ENCODE measurements around the gene GFRA3.

The GFRA3 gene

GRCh38 chr5:138234651-138235050, 39.8 kb downstream of the GFRA3 start:
- Histone ChIP-seq H3K4me1 (peaks cover 11% of the 10 kb centered on the region), H4K20me1 (no peaks in the 10 kb centered on the region), H3K27ac (no peak overlapping the region), H3K27me3 (no peaks in the 10 kb centered on the region), H3K4me2 (no peak overlapping the region), H3K9me3 (no peaks in the 10 kb centered on the region), H3K9ac (no peak overlapping the region), H3K36me3 (no peaks in the 10 kb centered on the region), H3K4me3 (no peak overlapping the region)
- no peak for TF ChIP-seq Cebpa-rat (IDR thresholded peaks at IDR 0.05)

DNA sequence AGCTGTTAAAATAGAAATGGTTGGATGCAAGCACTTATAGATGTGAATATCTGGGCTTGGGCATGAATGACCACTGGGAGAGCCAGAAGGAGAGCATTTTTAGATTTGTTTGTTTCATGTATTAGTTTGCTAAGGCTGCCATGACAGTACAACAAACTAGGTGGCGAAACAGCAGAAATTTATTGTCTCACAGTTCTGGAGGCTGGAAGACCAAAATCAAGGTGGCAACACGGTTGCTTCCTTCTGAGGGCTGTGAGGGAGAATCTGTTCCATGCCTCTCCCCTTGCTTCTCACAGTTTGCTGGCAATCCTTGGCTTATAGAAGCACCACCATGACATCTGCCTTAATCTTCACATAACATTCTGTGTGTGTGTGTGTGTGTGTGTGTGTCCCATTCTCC, 41.1 kb downstream of the GFRA3 start:
- TF ChIP-seq Cebpa-rat (IDR thresholded peaks at IDR 0.05) = no peak
- Histone ChIP-seq H3K27me3 (no peaks in the 10 kb centered on the region), H3K27ac (no peak overlapping the region), H3K4me1 (peaks cover 7% of the 10 kb centered on the region), H3K36me3 (no peaks in the 10 kb centered on the region), H3K4me3 (no peak overlapping the region), H4K20me1 (no peaks in the 10 kb centered on the region), H3K9me3 (no peaks in the 10 kb centered on the region), H3K4me2 (no peak overlapping the region), H3K9ac (no peak overlapping the region)

GRCh38 chr5:138230981-138231589, 43.3 kb downstream of the GFRA3 start:
- H4K20me1 ChIP-seq = no peaks in the 10 kb centered on the region
- no peak overlapping the region; the same call in 1 of the 2 replicates for H3K4me2 ChIP-seq
- peaks cover 7% of the 10 kb centered on the region for H3K4me1 ChIP-seq
- H3K27ac ChIP-seq = no peak overlapping the region
- H3K9ac ChIP-seq = no peak overlapping the region
- no peaks in the 10 kb centered on the region for H3K36me3 ChIP-seq
- H3K27me3 ChIP-seq = no peaks in the 10 kb centered on the region
- peaks cover 10% of the 10 kb centered on the region for H3K9me3 ChIP-seq
- TF ChIP-seq Cebpa-rat (IDR thresholded peaks at IDR 0.05) = no peak
- H3K4me3 ChIP-seq = no peak overlapping the region

DNA sequence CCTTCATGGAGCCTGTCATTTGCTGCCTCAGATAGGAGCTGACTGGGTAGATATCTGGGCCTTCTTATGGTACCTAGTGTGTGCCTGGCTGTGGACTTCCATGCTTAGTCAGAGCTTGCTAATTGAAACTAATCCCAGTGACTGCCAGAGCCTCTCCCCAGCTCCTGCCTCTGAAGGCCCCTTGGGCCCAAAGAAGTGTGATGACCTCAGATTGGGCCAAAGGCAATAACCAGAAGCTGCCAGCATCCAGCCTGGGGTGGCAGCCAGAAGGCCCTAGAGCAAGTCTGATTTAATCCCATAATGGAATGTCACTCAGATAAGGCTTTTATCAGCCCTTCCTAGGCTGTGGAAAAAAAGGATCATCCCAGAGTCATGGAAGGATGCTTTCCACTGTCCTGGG, 44.2 kb downstream of the GFRA3 start:
- peaks cover 7% of the 10 kb centered on the region for H3K4me1 ChIP-seq
- H3K27ac ChIP-seq = no peak overlapping the region
- TF ChIP-seq Cebpa-rat (IDR thresholded peaks at IDR 0.05) = no peak
- no peak overlapping the region for H3K9ac ChIP-seq
- no peaks in the 10 kb centered on the region for H4K20me1 ChIP-seq
- no peak overlapping the region for H3K4me2 ChIP-seq
- peaks cover 16% of the 10 kb centered on the region for H3K9me3 ChIP-seq
- no peaks in the 10 kb centered on the region for H3K36me3 ChIP-seq
- H3K4me3 ChIP-seq = no peak overlapping the region
- H3K27me3 ChIP-seq = no peaks in the 10 kb centered on the region

- Histone ChIP-seq H3K4me2 (no peak overlapping the region), H4K20me1 (no peaks in the 10 kb centered on the region)
- no peak for TF ChIP-seq Cebpa-rat (IDR thresholded peaks at IDR 0.05)
These were observed 45.0 kb downstream of the GFRA3 start for GRCh38 chr5:138229387-138229786.

DNA sequence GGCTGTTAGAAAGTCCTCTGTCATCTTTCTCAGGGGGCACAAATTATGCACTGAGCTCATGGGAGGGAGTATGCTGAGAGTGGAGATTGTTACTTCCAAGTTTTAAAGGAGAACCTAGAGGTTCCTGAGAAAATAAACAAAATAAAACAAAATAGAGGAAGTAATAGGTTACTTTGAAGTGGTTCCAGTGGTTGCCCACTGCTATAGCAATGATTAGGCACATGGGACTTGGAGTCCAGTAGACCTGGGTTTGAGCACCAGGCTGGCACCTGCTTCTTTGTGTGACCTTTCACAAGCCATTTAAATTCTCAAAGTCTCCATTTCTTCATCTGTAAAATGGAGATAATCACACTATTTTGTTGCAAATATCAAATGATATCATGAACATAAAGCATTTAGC, 47.5 kb downstream of the GFRA3 start:
- Histone ChIP-seq H3K9me3 (peaks cover 16% of the 10 kb centered on the region), H3K4me1 (peaks cover 7% of the 10 kb centered on the region), H3K4me3 (no peak overlapping the region), H4K20me1 (no peaks in the 10 kb centered on the region), H3K36me3 (no peaks in the 10 kb centered on the region), H3K9ac (no peak overlapping the region), H3K27me3 (no peaks in the 10 kb centered on the region), H3K4me2 (no peak overlapping the region), H3K27ac (no peak overlapping the region)
- TF ChIP-seq Cebpa-rat (IDR thresholded peaks at IDR 0.05) = no peak

More at GRCh38 chr5:138229387-138229786, 45.0 kb downstream of the GFRA3 start:
- Histone ChIP-seq H3K4me1 (peaks cover 7% of the 10 kb centered on the region), H3K4me3 (no peak overlapping the region), H3K27me3 (no peaks in the 10 kb centered on the region), H3K36me3 (no peaks in the 10 kb centered on the region), H3K9me3 (peaks cover 16% of the 10 kb centered on the region), H3K27ac (no peak overlapping the region), H3K9ac (no peak overlapping the region)

- Histone ChIP-seq H3K4me3 (no peak overlapping the region), H3K27ac (no peak overlapping the region), H3K9ac (no peak overlapping the region), H3K36me3 (no peaks in the 10 kb centered on the region), H4K20me1 (no peaks in the 10 kb centered on the region), H3K4me2 (no peak overlapping the region), H3K9me3 (peaks cover 16% of the 10 kb centered on the region), H3K4me1 (no peaks in the 10 kb centered on the region; the same call in 1 of the 2 replicates), H3K27me3 (no peaks in the 10 kb centered on the region)
- no peak for TF ChIP-seq Cebpa-rat (IDR thresholded peaks at IDR 0.05)
These were observed 49.7 kb downstream of the GFRA3 start for GRCh38 chr5:138224712-138225111.

- H3K4me1 ChIP-seq = no peaks in the 10 kb centered on the region; the same call in 1 of the 2 replicates
- H3K4me3 ChIP-seq = no peak overlapping the region
- no peak overlapping the region for H3K27ac ChIP-seq
- H3K36me3 ChIP-seq = no peaks in the 10 kb centered on the region
- H3K27me3 ChIP-seq = no peaks in the 10 kb centered on the region
- peaks cover 22% of the 10 kb centered on the region for H3K9me3 ChIP-seq
- H4K20me1 ChIP-seq = no peaks in the 10 kb centered on the region
- H3K4me2 ChIP-seq = no peak overlapping the region
- H3K9ac ChIP-seq = no peak overlapping the region
- TF ChIP-seq Cebpa-rat (IDR thresholded peaks at IDR 0.05) = no peak
These were observed 50.9 kb downstream of the GFRA3 start for GRCh38 chr5:138223532-138223931.

DNA sequence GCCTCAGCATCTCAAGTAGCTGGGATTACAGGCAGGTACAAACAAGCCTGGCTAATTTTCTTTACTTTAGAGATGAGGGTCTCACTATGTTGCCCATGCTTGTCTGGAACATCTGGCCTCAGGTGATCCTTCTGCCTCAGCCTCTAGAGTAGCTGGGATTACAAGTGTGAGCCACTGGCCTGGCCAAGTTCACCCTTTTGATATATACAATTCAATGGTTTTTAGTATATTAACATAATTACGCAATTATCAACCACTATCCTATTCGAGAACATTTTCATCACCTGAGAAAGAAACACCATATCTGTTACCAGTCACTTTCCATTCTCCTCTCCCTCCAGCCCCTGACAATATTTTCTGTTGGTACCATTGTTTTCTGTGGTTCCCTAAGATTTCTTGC, 57.6 kb downstream of the GFRA3 start:
- H4K20me1 ChIP-seq = no peaks in the 10 kb centered on the region
- H3K4me2 ChIP-seq = no peak overlapping the region
- peaks cover 5% of the 10 kb centered on the region; the same call in 1 of the 2 replicates for H3K9me3 ChIP-seq
- TF ChIP-seq Cebpa-rat (IDR thresholded peaks at IDR 0.05) = peak; percentile 71; the same call in 1 of the 2 replicates
- no peak overlapping the region for H3K9ac ChIP-seq
- H3K27me3 ChIP-seq = no peaks in the 10 kb centered on the region
- H3K36me3 ChIP-seq = no peaks in the 10 kb centered on the region
- H3K4me1 ChIP-seq = peaks cover 15% of the 10 kb centered on the region
- no peak overlapping the region for H3K27ac ChIP-seq
- no peak overlapping the region for H3K4me3 ChIP-seq

GRCh38 chr5:138213161-138214029, 61.0 kb downstream of the GFRA3 start, which contains the start of gene CDC23:
Gene CDC23, minus strand, starts transcription at chr5:138213323. Its CDS starts 11 bp downstream, at chr5:138213312.
- Histone ChIP-seq H3K27me3 (no peaks in the 10 kb centered on the region), H3K27ac (peak within 1 kb of the TSS; percentile 82), H3K9ac (peak within 1 kb of the TSS; percentile 94), H3K4me1 (peaks cover 26% of the 10 kb centered on the region), H3K4me2 (peak within 1 kb of the TSS; percentile 88), H3K9me3 (no peaks in the 10 kb centered on the region), H4K20me1 (no peaks in the 10 kb centered on the region), H3K36me3 (peaks cover 33% of the 10 kb centered on the region), H3K4me3 (peak within 1 kb of the TSS; percentile 97)
- TF ChIP-seq Cebpa-rat (IDR thresholded peaks at IDR 0.05) = no peak
